Omental fat pad (tissue), 4 donors: ENCODE data around the gene FARSB. TPM values are rescaled to one million over a fixed set of nuclear protein-coding genes. Genes with fewer than 3 reads are reported as not detected.

Experiments
- ATAC-seq: fragments of 150-250 bp; one replicate; pipeline ENCODE4 v1.9.1; 2016; ENCODE audit warnings: mild to moderate bottlenecking, moderate library complexity; ENCODE audit not compliant: low FRiP score
- DNase-seq: peaks from one replicate; pipeline ENCODE4 v3.0.0-alpha.2; 2019; ENCODE audit warnings: low spot score
- total RNA-seq, 4 donors: library from RNA; depleted of rRNA; stranded (reverse); fragments of >200 nt; gene quantifications; one replicate each; pipeline ENCODE4 v1.1.0, GENCODE V29; 2016
- TF ChIP-seq, protein P1 (sequence below), 3 donors: fragments of 450-650 bp; IDR thresholded peaks; one replicate each; pipeline ENCODE4 v1.5.1; 2016 to 2017; ENCODE audit warnings: antibody characterized with exemption in 3 of 3, mild to moderate bottlenecking in 3 of 3, moderate library complexity in 2 of 3

Gene FARSB
- total RNA-seq, 4 donors from 2014 or later, result 11.8 to 18.4 (median 14.8) TPM

DNA sequence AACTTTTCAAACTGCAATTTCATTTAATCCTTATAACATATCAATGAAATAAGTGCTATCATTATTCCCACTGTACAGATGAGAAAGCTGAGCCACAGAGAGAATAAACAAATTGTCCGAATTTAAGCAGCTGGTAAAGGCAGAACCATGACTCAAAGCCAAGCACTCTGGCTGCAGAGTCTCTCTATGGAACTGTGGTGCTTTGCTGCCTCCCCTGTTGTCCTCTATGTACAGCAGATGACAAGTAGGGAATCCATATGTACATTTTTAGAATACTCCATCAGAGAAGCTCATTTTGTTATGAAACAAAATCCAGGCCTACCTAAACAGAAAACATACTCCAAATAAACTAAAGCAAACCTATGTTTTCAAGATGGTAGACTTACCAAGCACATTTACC is 45.1 kb downstream of the FARSB start:
- no peak for ATAC-seq
- no peak for DNase-seq
- TF ChIP-seq, protein P1, sequence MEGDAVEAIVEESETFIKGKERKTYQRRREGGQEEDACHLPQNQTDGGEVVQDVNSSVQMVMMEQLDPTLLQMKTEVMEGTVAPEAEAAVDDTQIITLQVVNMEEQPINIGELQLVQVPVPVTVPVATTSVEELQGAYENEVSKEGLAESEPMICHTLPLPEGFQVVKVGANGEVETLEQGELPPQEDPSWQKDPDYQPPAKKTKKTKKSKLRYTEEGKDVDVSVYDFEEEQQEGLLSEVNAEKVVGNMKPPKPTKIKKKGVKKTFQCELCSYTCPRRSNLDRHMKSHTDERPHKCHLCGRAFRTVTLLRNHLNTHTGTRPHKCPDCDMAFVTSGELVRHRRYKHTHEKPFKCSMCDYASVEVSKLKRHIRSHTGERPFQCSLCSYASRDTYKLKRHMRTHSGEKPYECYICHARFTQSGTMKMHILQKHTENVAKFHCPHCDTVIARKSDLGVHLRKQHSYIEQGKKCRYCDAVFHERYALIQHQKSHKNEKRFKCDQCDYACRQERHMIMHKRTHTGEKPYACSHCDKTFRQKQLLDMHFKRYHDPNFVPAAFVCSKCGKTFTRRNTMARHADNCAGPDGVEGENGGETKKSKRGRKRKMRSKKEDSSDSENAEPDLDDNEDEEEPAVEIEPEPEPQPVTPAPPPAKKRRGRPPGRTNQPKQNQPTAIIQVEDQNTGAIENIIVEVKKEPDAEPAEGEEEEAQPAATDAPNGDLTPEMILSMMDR (IDR thresholded peaks at IDR 0.05), result no peak

DNA sequence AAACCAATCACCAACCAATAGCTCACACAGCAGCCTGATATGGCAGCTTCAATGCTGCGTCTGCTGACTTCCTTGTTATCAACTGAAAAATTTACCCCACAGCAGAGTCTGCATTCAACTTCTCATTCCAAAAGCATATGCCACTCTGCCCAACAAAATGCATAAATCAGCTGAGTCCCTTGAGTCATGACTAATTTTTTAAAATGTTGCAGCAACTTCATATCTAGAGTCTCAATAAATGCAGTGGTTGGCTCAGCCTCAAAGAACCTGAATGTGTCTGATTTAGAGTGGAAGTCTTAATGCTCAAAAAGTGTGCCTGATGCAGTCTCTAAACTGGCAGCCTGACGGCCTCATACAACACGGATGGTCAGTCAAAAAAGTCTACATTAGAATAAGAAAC is 46.5 kb downstream of the FARSB start:
- no peak for DNase-seq
- TF ChIP-seq, protein P1 (IDR thresholded peaks at IDR 0.05), result no peak
- no peak for ATAC-seq

GRCh38 chr2:222608081-222608480 is 47.8 kb downstream of the FARSB start:
- DNase-seq (no peak), ATAC-seq (no peak)
- TF ChIP-seq, protein P1 (IDR thresholded peaks at IDR 0.05), result no peak

GRCh38 chr2:222606306-222606705 is 49.6 kb downstream of the FARSB start:
- TF ChIP-seq, protein P1 (IDR thresholded peaks at IDR 0.05), result no peak
- ATAC-seq (no peak), DNase-seq (no peak)

DNA sequence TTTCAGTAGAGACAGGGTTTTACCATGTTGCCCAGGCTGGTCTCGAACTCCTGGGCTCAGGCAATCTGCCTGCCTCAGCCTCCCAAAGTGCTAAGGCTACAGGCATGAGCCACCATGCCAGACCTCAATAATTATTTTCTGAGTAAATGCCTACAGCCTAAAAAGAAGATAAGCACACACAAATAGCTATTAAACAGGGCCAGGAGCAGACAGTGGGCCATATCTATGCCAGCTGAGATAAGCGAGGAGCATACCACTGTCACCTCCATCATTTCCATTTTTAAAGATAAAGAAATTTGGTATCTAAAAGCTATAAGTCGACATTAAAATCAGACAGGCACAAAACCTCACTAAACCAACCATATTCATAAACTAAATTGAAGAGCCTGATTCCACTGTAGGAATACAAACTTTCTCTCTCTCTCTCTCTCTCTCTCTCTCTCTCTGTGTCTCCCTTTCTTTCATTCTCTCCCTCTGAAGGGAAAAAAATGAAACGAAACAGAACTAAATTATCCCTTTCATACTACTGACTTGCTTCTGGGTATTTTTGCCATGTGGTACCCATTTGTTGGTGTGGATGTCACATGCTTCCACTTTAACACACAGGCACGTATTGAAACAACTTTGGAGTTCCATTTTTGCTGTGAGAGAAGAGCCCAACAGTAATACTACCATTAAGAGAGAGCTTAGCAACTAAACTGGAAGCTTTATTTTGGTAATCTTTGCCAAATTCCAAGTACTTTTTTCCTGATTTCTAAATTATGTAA is 51.0 kb downstream of the FARSB start:
- TF ChIP-seq, protein P1 (IDR thresholded peaks at IDR 0.05), result no peak
- DNase-seq (no peak), ATAC-seq (no peak)

DNA sequence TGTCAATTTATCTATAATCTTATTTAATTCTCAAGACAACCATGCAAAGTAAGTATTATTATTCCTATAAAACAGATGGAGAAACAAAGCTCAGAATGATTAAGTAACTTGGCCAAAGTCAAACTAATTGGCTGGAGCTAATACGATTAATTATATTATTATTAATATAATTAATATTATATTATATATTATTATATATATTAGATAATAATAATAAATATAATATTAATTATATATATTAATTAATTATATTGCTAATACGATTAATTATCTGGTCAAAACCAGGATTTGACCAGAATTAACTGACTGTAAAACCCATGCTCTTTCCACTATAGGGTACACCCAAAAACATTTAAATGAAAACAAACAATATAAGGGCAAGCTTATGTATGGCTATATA is 52.4 kb downstream of the FARSB start:
- TF ChIP-seq, protein P1 (IDR thresholded peaks at IDR 0.05), result no peak
- ATAC-seq (no peak), DNase-seq (no peak)

DNA sequence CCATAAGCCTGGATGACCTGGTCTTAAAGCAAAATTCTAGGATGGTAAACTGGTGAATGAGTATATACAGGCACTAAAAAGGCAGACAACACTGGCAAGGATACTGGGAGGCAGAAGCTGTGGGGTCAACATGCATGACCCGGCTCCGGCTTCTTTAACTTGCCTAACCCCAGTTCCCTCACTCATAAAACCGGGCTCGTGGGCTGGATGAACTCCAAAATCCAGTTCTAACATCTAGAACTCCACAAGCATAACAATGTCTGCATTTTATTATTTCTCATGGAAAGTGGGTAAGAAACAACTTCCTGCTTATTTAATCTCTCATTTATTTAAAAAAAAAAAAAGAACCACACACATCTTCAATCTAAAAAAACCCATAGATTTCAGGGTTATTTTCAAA is 57.3 kb downstream of the FARSB start:
- TF ChIP-seq, protein P1 (IDR thresholded peaks at IDR 0.05), result no peak
- ATAC-seq (no peak), DNase-seq (no peak)
